GM12891 (cell line): Measurements from ENCODE around the gene SLC8A1.

Experiments used
- POLR2A ChIP-seq: IDR thresholded peaks from 2 replicates; pipeline ENCODE4 v1.6.1; 2011; ENCODE audit warnings: low read depth, low read length, control low read depth
- POLR2AphosphoS5 ChIP-seq: IDR thresholded peaks from 2 replicates; pipeline ENCODE4 v1.6.1; 2011; ENCODE audit warnings: low read depth, low read length, control low read depth
- POU2F2 ChIP-seq: IDR thresholded peaks from 2 replicates; pipeline ENCODE4 v1.6.1; 2011; ENCODE audit warnings: low read depth, mild to moderate bottlenecking, control low read depth, low read length, moderate library complexity
- SPI1 ChIP-seq: IDR thresholded peaks from 2 replicates; pipeline ENCODE4 v1.6.1; 2011; ENCODE audit warnings: low read depth, low read length, control low read depth
- TAF1 ChIP-seq: IDR thresholded peaks from 2 replicates; pipeline ENCODE4 v1.6.1; 2011; ENCODE audit warnings: low read depth, low read length, control low read depth

- TF ChIP-seq POLR2A (no peak), POLR2AphosphoS5 (no peak), TAF1 (no peak), SPI1 (no peak), POU2F2 (no peak)
Observed at GRCh38 chr2:40184551-40184950, 267.3 kb downstream of the SLC8A1 start.
